NCI-H2196 (cell line): ENCODE data around the gene SHISAL1.

Source experiments
- DNase-seq: peaks from one replicate; lab custom pipeline; 2025; ENCODE audit not compliant: unreplicated experiment; lab: John Stamatoyannopoulos, UW

The SHISAL1 gene

DNA sequence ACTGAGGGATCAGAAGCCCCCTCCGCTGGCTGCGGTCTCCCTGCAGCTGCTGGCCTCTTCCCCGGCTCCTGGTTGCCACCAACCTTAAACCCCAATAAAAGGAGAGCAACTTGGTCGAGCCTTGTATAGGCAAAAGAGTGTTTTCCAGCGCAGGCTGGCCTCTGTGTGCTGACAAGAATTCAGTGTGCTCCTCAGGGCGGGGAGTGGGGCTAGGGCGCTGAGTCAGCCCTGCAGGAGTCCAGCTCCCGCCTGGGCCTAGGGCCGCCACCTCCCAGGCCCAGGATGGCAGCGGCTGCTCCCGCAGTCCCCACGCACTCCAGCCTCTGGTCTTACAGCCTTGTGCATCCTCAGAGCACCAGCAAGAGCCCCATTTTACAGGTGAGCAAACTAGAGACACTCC is at the start of gene SHISAL1:
TSS of gene SHISAL1 (minus strand) at position 186 of the 400 bp plus-strand sequence. CDS start 12,006 bp downstream, outside the sequence.
- DNase-seq = no peak

GRCh38 chr22:44361391-44362126 is 48.8 kb upstream of the SHISAL1 start:
- no peak for DNase-seq

GRCh38 chr22:44360668-44361381 is 48.1 kb upstream of the SHISAL1 start:
- peak; percentile 73 for DNase-seq

- no peak for DNase-seq
These were observed 47.5 kb upstream of the SHISAL1 start for GRCh38 chr22:44360306-44360667.

- DNase-seq = no peak
These were observed 46.9 kb upstream of the SHISAL1 start for GRCh38 chr22:44359496-44360110.

DNA sequence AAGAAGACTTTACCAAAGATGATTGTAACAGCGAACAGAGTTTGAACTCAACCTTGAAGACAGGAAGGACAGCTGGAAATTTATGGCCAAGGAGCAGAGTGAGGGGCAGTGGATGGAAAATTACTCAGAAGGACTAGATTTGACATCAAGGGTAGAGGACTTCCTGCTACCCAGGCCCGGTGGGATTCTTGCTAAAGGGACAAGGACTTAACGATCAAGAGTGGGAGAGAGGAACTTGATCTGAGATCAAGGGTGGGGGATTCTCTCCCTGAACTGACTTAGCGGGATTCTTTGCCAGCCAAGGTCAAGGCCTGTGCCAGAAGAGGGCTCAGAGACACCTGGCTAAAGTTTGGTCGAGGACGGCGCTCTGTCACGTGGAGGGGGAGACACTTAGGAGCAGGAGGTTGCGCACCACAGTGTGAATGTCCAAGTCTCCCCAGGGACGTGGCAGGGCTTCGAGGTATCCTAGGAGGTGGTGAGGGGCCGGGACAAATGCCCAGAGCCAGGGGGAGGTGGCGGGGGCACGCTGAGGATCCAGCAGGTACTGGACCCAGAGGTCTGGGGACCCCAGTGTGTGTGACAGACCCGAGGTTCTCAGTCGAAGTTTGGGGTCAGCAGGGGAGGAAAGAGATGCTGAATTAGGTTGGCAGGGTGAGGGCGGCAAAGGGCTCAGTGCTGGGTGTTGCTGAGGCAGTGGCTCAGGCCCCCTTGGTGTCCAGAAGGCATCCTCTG is 46.1 kb upstream of the SHISAL1 start:
- DNase-seq = no peak

GRCh38 chr22:44357966-44358465 is 45.3 kb upstream of the SHISAL1 start:
- DNase-seq = no peak

DNA sequence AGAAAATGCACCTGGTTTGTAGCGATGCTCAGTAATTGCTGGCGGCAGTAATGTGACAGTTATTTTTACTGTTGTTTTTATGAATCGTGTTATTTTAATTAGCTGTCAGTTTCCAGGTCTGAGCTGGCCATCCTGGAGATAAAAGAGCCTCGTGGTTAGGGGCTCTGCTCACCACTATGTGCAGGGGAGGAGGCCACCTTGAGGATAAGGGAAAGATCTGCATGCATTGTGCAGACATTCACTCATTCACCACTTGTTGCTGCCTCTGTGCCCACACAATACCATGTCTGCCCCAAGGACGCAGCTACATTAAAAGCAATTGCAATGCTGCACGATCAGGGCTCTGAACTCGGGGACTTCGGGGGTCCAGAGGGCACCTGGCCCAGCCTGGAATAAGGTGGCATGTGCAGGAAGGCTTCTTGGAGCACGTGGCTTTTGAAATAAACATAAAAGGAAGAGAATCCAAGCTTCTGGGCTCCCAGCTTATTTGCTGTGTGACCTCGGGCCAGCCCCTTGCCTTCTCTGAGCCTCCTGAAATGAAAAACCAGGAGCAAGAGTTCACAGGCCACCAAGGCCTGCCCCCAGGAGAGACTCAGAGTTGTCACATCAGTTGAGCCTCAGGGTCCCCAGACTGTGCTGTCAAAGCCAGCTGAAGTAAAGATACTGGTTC is 44.7 kb upstream of the SHISAL1 start:
- DNase-seq = no peak

DNA sequence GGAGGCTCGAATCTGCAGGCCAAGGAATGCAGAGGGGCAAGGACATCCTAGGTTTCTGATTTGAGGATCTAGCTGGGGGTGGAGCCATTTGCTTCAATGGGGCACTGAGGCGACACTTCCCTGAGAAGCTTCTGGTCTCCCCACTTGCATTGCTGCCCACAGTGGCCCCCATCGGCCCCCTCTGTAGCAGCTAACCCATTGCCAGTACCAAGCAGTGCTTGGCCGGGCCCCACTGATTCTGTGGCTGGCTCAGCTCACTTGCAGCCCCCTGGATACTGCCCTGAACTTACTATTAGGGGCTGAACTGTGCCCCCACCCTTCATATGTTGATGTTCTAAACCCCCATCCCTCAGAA is 42.9 kb upstream of the SHISAL1 start:
- DNase-seq = no peak

GRCh38 chr22:44354288-44354687 is 41.5 kb upstream of the SHISAL1 start:
- no peak for DNase-seq

GRCh38 chr22:44353041-44353440 is 40.3 kb upstream of the SHISAL1 start:
- DNase-seq = no peak

GRCh38 chr22:44352378-44353035 is 39.8 kb upstream of the SHISAL1 start:
- DNase-seq = no peak

DNA sequence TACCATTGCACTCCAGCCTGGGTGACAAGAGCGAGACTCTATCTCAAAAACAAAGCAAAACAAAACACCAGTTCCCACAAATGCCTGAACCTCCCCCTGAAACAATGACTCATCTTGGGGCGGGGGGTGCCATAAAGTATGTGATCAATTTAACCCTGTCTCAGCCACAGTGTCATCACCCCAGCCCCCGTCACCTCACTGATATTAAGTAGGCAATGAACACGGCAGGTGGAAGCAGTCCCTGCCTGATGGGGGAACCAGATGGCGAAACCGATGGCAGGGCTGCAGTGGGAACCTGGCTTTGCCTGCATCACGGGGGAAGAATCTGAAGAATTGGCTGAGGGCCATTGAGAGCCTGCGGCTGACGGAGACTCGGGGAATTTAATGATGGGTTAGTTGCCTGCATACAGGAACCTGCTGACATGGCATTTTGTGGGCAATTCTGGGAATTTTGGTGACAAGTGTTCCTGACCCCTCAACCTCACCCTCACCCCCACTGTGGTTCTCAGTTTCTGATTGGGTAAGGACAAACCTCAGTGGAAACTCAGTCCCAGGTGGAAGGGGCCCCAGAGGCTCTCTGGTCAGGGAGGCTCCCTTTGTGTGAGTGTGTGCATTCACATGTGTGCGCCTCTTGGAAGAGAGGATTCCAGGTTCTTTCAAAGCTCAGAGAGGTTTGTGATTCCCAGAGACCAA is 39.1 kb upstream of the SHISAL1 start:
- DNase-seq = no peak

GRCh38 chr22:44351037-44351436 is 38.3 kb upstream of the SHISAL1 start:
- no peak for DNase-seq

DNA sequence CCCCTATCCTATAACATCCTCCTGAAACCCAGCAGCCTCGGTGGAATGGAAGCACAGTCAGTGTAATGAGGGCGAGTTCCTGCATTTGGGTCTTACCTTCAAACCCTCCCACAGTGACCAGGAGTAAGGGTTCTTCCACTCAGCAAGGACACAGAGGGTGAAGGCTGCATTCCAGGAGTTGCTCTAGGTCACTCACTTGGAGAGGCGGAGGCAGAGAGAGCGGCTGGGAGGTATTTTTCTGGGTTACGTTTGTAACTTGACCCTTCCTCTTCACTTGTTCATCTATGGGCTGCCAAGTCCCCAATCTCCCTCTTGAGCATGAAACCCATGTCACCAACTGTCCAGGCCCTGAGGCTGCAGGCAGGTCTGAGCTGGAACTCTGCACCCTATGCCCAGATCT is 36.8 kb upstream of the SHISAL1 start:
- no peak for DNase-seq

DNA sequence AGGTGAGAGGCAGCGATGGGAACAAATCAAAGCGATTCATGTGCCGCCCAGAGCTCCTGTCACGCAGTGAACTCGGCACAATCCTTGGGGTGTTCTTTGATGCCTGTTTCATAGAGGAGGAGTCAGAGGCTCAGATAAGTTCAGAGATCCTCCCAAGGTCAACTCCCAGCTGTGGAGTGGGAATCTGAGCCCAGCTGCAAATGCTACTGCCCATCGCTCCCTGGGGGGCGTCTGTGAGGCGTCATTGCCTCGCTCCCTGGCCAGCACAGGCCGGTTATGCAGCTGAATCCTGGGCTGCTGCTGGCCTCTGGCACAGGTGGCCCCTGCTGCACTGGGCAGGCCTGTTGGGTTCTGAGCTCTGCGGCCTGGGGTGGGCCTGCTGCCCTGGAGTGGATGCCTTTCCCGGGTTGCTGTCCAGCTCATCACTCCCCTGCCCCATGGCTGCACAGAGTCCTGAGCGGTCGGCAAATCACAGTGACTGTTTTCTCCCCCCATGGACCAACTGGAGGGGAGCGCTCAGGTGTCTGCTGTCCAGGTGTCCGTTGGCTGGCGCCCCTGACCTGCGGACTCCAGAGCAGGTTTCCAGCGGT is 36.3 kb upstream of the SHISAL1 start:
- DNase-seq = no peak

- DNase-seq = no peak
These were observed 34.8 kb upstream of the SHISAL1 start for GRCh38 chr22:44347549-44347948.

DNA sequence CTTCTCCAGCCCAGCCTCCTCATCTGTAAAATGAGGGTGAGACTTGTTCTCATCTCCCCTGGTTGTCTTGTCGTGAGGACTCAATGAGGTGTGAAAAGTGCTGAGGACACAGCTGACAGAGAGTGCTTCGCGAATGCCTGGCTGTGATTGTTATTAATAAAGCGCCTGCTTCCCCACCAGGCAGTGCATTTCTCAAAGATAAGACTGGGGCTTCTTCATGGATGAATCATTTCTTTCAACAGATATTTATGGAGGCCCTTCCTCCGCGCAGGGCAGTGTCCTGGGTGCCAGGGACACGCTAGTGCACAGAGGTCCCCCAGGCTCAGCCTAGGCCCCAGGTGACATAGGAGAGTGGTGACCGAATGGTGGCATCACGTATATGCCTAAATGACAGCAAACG is 34.3 kb upstream of the SHISAL1 start:
- DNase-seq = no peak

DNA sequence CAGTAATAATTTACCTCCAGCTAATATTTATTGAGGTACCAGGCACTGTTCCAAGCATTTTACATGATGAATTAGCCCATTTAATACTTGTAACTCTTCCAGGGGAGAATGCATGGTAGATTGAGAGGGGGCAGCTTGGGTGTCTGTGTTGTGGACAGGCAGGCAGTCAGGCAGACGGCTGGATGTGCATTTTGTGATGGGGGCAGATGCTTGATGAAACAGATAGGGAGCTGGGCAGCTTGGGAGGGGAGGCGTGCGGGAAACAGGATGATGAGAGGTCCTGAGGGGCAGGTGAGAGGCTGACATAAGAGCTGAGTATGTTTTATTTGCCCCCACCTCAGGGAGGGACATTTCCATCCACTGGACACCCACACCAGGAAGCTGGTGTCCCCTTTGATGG is 33.1 kb upstream of the SHISAL1 start:
- DNase-seq = no peak
